NK-92 (cell line): ENCODE data around the gene PCSK5.
"Not testable (repeated sequence)": the region's sequence is repeated elsewhere in the genome, so short reads cannot be mapped to it uniquely, and the experiment has no call there.

Source experiments
- DNase-seq: peaks from one replicate; lab custom pipeline; 2025; ENCODE audit not compliant: unreplicated experiment; lab: John Stamatoyannopoulos, UW

Gene PCSK5

DNA sequence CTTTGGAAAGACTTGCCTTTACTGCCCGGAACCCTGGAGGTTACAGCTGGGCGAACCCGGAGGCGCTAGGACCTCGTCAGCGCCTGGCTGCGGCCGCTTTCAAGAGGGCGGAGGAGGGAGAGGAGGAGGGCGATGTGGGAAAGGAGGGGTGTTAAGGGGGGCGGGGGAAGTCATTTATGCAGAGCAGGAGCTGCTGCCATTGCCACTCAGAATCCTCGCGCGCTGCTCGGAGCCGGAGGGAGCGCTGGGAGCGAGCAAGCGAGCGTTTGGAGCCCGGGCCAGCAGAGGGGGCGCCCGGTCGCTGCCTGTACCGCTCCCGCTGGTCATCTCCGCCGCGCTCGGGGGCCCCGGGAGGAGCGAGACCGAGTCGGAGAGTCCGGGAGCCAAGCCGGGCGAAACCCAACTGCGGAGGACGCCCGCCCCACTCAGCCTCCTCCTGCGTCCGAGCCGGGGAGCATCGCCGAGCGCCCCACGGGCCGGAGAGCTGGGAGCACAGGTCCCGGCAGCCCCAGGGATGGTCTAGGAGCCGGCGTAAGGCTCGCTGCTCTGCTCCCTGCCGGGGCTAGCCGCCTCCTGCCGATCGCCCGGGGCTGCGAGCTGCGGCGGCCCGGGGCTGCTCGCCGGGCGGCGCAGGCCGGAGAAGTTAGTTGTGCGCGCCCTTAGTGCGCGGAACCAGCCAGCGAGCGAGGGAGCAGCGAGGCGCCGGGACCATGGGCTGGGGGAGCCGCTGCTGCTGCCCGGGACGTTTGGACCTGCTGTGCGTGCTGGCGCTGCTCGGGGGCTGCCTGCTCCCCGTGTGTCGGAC lies at the start of gene PCSK5:
TSS of gene PCSK5 (plus strand) at position 202 of the 805 bp plus-strand sequence. CDS start at position 711, 509 bp downstream.
- peak; percentile 16 for DNase-seq

DNA sequence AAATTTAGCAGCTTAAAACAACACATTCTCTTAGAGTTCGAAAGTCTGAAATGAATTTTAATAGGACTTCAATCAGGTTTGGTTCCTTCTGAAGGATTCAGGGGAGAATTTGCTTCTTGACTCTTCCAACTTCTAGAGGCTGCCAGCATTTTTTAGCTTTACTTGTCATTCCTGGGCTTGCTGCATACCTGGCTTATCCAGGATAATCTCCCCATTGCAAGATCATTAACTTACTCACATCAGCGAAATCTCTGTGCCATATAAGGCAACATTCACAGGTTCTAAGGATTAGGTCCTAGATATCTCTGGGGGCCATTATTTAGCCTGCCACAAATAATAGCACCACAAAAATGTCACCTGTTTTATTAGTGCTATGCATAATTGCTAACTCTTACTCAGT lies 46.2 kb upstream of the PCSK5 start:
- no peak for DNase-seq

DNA sequence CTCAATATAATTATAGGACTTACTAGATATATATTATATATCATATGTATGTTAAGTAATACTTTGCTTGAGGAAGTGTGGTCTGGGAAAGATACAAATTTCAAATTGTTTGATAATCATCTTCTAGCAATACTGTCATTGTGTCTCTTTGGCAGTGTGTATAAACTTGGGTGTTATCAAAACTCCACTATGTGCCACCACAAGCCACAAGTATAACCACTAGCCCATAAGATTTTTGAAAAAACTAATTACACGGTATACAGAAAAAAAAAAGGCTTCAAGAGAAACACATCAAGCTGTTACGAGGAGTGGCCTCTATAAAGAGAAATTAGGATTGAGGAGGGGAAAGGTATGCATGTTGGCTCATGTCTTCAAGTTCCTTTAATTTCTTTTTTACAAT lies 44.7 kb upstream of the PCSK5 start:
- DNase-seq = no peak

- DNase-seq = no peak
Observed at GRCh38 chr9:75847085-75847484, 43.4 kb upstream of the PCSK5 start.

DNA sequence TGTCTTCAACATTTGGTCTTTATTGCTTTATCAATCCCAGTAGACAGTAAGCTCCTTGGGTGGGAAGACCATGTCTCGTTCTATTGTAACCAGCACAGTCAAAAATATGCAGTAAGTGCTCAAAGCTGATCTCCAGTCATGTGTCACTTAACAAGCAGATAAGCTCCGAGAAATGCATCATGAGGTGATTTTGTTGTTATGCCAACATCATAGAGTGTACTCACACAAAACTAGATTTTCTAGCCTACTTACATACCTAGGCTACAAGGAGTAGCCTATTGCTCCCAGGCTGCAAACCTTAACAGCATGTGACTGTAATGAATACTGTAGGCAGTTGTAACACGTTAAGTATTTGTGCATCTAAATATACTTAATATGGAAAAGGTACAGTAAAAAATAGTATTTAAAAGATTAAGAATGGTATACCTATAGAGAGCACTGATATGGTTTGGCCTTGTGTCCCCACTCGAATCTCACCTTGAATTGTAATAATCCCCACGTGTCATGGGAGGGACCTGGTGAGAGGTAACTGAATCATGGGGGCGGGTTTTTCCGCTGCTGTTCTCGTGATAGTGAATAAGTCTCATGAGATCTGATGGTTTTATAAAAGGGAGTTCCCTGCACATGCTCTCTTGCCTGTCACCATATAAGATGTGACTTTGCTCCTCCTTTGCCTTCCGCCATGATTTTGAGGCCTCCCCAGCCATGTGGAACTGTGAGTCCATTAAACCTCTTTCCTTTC lies 39.8 kb upstream of the PCSK5 start:
- DNase-seq = no peak

GRCh38 chr9:75851917-75852316 lies 38.6 kb upstream of the PCSK5 start:
- no peak for DNase-seq

DNA sequence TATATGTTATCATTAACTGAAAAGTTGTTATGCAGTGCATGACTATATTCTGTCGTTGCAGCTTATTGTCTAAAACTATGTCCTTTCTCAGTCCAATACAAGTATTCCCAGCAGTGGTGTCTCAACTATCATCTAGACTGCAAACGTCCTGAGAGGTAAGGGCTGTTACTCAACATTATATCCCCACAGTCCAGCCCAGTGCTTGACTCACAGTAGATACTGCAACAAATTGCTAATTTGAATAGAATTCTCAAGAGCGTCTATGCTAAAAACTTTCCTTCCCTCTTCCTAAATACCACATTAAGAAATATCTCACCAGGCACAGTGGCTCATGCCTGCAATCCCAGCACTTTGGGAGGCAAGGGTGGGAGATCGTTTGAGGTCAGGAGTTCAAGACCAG lies 37.7 kb upstream of the PCSK5 start:
- no peak for DNase-seq

DNA sequence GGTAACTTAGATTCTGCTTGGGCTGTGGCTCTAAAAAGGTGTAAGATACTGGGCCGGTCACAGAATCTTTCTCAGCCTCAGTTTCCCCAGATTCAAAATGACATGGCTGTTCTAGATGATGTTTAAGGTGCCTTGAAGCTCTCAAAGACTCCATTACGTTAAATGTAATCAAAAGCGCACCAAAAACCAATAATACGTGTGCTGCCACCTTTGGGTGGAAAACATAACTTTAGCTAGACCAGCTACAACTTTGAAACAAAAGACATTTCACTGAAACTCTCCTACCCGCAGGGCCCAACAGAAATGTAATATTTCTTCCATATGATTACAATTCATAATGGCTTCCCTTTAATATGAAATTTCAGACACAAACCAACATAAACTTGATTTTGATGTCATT lies 35.0 kb upstream of the PCSK5 start:
- no peak for DNase-seq

DNA sequence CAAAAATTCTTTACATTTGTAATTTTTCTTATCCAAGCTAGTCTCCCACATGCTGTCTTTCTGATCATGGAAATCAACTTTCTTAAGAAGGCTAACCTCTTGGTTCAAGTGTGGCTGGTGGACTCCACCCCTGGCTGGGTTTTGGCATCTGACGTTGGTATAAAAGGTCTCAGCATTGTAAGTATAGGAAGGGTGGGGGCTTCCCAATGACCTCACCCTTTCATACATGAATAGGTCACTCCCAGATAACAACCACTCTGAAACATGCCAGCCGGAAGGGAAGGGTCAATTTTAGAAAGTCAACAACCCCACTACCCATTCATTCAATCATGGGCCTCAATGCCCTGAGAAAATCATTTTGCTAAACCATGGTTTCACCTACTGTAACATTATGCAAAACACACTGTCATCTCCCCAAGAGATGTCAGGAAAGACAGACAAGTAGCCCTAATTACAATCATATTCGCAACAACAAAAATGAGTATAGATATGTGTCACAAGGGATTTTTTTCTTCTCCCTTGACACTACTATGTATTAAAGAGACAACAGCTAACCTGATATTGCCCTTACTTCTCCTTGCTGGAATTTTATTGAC lies 31.9 kb upstream of the PCSK5 start:
- no peak for DNase-seq

- no peak for DNase-seq
Observed at GRCh38 chr9:75864266-75864665, 26.2 kb upstream of the PCSK5 start.

DNA sequence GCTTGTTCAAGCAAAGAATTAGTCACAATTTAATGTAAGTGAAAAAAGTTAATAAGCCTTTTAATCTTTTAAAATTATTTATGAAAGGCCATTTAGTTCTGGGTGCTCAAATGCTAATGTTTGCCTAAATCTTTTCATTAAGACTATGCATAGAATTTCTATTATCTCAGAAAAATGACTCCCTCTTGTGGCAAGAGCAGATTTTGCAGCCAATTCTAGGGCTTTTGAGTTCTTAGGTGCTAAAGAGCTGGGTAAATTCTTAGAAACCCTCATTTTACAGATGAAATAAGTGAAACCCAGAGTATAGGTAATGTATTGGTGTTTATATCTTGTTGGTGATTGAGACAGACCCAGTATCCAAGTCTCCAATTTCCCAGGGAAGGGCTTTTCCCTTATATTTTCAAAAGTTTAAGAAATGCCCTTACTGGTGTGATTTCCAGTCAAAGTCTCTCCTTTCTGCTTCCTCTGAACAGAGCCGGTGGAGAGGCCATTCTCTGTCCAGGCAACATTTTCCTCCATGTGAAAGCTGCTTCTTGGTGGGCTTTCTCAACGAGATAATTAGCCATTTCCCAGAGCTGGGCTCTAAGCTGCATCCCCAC lies 24.1 kb upstream of the PCSK5 start:
- DNase-seq = no peak

- not testable (repeated sequence) for DNase-seq
Observed at GRCh38 chr9:75868526-75868925, 21.9 kb upstream of the PCSK5 start.

DNA sequence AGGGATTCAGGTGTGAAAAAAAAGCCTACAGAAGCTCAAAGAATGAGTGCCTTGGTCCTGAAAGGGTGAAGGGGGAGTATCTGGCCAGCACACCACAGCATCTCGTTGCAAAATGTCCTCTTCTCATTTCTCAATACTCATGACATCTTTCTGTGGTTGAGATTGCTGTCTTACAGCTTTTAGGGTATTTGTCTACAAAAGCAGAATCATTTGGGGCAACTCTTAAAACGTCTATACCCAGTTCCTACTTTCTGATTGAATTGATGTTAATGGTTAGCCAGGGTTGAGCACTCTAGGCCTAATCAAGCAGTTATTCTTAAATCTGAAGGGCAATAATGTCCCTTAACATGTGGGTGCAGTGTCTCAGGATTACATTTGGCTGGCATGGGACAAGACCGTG lies 21.2 kb upstream of the PCSK5 start:
- no peak for DNase-seq

DNA sequence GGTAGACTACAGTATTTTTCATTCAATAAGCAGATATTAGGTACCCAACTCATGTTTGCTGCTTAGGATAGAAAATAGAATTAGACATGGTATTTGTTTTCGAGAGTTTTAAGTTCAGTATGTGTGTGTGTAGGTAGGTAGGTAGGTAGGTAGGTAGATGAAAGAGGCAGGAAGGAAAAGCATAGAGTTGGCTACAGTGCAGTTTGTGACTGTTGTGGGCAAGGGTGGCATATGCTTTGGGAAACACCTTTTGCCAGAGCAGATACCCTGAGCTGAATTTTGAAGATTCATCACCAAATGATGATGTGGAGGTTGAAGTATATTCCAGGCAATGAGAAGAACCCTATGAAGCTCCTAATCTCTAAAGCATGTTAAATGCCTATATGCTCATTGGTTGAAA lies 20.0 kb upstream of the PCSK5 start:
- no peak for DNase-seq

DNA sequence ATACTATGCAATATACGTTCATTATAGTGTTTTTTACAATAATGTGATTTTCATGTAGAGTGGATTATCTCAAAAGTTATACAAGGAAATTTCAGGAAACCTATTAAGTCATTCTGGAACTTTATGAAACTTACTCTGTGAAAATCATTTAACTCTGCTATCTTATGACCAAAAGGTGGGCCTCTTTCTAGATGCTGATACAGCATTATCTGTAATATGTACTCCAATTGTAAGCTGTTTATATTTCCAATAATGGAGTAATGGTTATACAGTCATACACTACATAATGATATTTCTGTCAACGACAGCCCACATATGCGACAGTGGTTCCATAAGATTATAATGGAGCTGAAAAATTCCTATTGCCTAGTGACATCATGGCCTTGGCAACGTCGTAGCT lies 18.8 kb upstream of the PCSK5 start:
- no peak for DNase-seq

DNA sequence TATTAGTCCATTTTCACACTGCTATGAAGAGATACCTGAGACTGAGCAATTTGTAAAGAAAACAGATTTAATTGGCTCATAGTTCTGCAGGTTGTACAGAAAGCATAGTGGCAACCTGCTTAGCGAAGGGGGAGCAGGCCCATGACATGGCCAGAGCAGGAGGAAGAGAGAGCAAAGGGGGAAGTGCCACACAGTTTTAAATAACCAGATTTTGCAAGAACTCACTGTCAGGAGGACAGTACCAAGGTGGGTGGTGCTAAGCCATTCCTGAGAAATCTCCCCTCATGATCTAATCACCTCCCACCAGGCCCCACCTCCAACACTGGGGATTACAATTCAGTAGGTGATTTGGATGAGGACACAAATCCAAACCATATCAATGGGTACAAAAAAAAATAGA lies 16.8 kb upstream of the PCSK5 start:
- DNase-seq = no peak

- DNase-seq = no peak
Observed at GRCh38 chr9:75876999-75877640, 13.4 kb upstream of the PCSK5 start.

- DNase-seq = no peak
Observed at GRCh38 chr9:75878488-75878860, 12.0 kb upstream of the PCSK5 start.

DNA sequence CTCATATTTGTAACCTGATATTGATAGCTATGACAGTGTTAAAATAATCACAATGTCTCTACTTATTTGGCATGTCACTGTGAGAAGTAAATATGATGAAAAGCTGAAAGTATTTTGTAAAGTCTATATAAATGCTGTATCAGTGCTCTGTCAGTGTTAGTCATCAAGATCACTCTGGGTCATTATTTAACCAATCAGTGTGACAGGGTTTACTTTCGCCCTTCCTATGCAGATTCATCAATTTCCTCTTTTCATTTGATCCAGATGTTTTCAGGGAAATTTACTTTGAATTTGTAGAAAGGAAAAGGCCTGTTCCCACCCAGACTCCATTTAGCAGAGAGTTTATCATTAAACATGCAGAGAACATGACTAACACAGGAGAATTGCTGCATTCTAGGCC lies 9.9 kb upstream of the PCSK5 start:
- no peak for DNase-seq

GRCh38 chr9:75881761-75882160 lies 8.7 kb upstream of the PCSK5 start:
- DNase-seq = no peak

DNA sequence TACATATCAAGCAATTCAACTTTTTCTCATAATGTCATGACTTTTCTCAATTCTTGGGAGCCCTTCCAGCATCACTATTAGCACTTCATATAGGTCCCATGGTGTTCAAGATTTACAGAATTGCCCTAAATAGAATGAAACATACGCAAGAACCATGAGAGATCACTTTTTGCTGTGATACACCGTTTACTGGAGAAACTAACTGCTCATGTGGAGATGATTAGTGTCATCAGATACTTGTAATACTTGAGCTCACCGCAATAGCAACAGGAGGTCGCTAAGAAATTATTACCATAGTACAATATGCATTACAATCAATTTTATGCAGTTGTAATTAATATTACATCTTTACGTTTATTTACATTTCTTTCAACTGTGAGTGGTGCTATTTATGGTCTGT lies 4.8 kb upstream of the PCSK5 start:
- DNase-seq = no peak
